Fibroblast of lung (primary cell): ENCODE results near the gene GALNT18. TPM values are rescaled to one million over a fixed set of nuclear protein-coding genes. Genes with fewer than 3 reads are reported as not detected.

Source experiments
- DNase-seq, 2 donors: peaks; one replicate each; pipeline versions ENCODE4 v3.0.0 to v3.0.0-alpha.2; 2010; ENCODE audit warnings: low read depth in 2 of 2
- H2AFZ ChIP-seq: 2 replicates; pipeline ENCODE4 v1.5.1; 2012; ENCODE audit warnings: low read length, control low read depth, inconsistent platforms
- H3K27ac ChIP-seq: 2 replicates; pipeline ENCODE4 v1.5.1; 2011; ENCODE audit warnings: low read length, control low read depth; ENCODE audit not compliant: insufficient read depth
- H3K27me3 ChIP-seq: 2 replicates; pipeline ENCODE4 v1.5.1; 2011; ENCODE audit warnings: mild to moderate bottlenecking, low read length; ENCODE audit not compliant: control insufficient read depth, insufficient read depth
- H3K36me3 ChIP-seq: 2 replicates; pipeline ENCODE4 v1.5.1; 2011; ENCODE audit warnings: low read length; ENCODE audit not compliant: control insufficient read depth, insufficient read depth
- H3K4me1 ChIP-seq: 2 replicates; pipeline ENCODE4 v1.5.1; 2011; ENCODE audit warnings: low read length; ENCODE audit not compliant: control insufficient read depth, insufficient read depth; ENCODE audit errors: extremely low read depth
- H3K4me2 ChIP-seq: 2 replicates; pipeline ENCODE4 v1.5.1; 2011; ENCODE audit warnings: low read length, control low read depth; ENCODE audit not compliant: insufficient read depth; ENCODE audit errors: extremely low read depth
- H3K4me3 ChIP-seq, 4 experiments: fragments of 200-600 bp in 1 of 4; sonication (generic) in 1 of 4; replicated peaks in 1 of 4; 2 replicates each; pipeline ENCODE4 v1.5.1; 2011 to 2016; ENCODE audit warnings: low read length in 4 of 4, low read depth in 3 of 4, mild to moderate bottlenecking in 3 of 4, control low read depth in 2 of 4, inconsistent platforms in 1 of 4, mixed read lengths in 1 of 4; ENCODE audit not compliant: insufficient read depth in 1 of 4; ENCODE audit errors: control extremely low read depth in 1 of 4
- H3K79me2 ChIP-seq: 2 replicates; pipeline ENCODE4 v1.5.1; 2012; ENCODE audit warnings: mild to moderate bottlenecking, low read length, inconsistent platforms; ENCODE audit not compliant: control insufficient read depth, insufficient read depth
- H3K9ac ChIP-seq: 2 replicates; pipeline ENCODE4 v1.5.1; 2011; ENCODE audit warnings: mild to moderate bottlenecking, low read length, control low read depth; ENCODE audit not compliant: insufficient read depth
- H3K9me3 ChIP-seq: 2 replicates; pipeline ENCODE4 v1.5.1; 2012; ENCODE audit warnings: low read depth, low read length; ENCODE audit not compliant: control insufficient read depth, insufficient read depth
- H4K20me1 ChIP-seq: 2 replicates; pipeline ENCODE4 v1.5.1; 2011; ENCODE audit warnings: low read length; ENCODE audit not compliant: control insufficient read depth, insufficient read depth; ENCODE audit errors: extremely low read depth
- CTCF ChIP-seq, 2 donors: IDR thresholded peaks in 1 of 2; conservative IDR thresholded peaks in 1 of 2; 1 replicate in 1 of 2; 2 replicates in 1 of 2; pipeline ENCODE4 v1.5.1; 2011 to 2012; ENCODE audit warnings: low read length in 2 of 2, control low read depth in 1 of 2, inconsistent platforms in 1 of 2, low read depth in 1 of 2, mild to moderate bottlenecking in 1 of 2
- EZH2 ChIP-seq: IDR thresholded peaks from 2 replicates; pipeline ENCODE4 v1.5.1; 2012; ENCODE audit warnings: low read length, control low read depth, mild to moderate bottlenecking; ENCODE audit errors: missing control alignments
- polyA plus RNA-seq, 2 donors: library from polyadenylated mRNA; depleted of rRNA in 1 of 2; stranded (reverse) in 1 of 2; unstranded in 1 of 2; fragments of >200 nt; gene quantifications; 2 replicates each; pipeline ENCODE4 v1.2.1, GENCODE V29; 2011 to 2012; ENCODE audit warnings: missing spikeins in 1 of 2
- total RNA-seq: library from RNA; depleted of rRNA; stranded (reverse); fragments of >200 nt; gene quantifications from 2 replicates; pipeline ENCODE4 v1.2.1, GENCODE V29; 2014

The GALNT18 gene
- total and polyA plus RNA-seq, 2 donors (not counting 1 experiment from before 2014, with no cell fraction given), result 0.50 to 19.3 TPM

- no peak overlapping the region for H3K27ac ChIP-seq
- no peak overlapping the region for H3K9ac ChIP-seq
Observed at GRCh38 chr11:11387207-11387606, 234.6 kb downstream of the GALNT18 start.

DNA sequence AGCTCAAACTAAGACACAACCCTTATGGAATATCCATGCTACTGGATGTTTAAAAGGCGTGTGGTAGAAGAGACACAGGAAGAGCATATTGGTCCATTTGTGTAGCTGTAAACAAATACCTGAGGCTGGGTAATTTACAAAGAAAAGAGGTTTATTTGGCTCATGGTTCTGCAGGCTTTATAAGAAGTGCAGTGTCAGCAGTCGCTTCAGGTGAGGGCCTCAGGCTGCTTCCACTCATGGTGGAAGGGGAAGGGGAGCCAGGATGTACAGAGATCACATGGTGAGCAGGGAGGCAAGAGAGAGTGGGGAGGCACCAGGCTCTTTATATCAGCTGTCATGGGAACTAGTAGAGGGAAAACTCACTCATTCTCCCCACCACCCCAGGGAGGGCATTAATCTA is 237.0 kb downstream of the GALNT18 start:
- H4K20me1 ChIP-seq, result no peaks in the 10 kb centered on the region
- H3K4me3 ChIP-seq, result no peak overlapping the region
- H3K4me2 ChIP-seq, result no peak overlapping the region
- no peak overlapping the region for H3K27ac ChIP-seq
- no peak overlapping the region for H2AFZ ChIP-seq
- no peaks in the 10 kb centered on the region for H3K4me1 ChIP-seq
- no peak for DNase-seq
- H3K36me3 ChIP-seq, result no peaks in the 10 kb centered on the region
- no peaks in the 10 kb centered on the region for H3K79me2 ChIP-seq
- no peak overlapping the region for H3K9ac ChIP-seq
- no peaks in the 10 kb centered on the region for H3K9me3 ChIP-seq
- no peaks in the 10 kb centered on the region for H3K27me3 ChIP-seq
- TF ChIP-seq CTCF (conservative IDR thresholded peaks at IDR 0.05 in 1 of 2, IDR thresholded peaks at IDR 0.05 in 1 of 2; ENCODE audit: low read depth in 1 of 2, low read length in 2 of 2), result no peak
- TF ChIP-seq EZH2, result no peak

More at GRCh38 chr11:11387207-11387606, 234.6 kb downstream of the GALNT18 start:
- Histone ChIP-seq H2AFZ (no peak overlapping the region), H3K9me3 (no peaks in the 10 kb centered on the region), H3K36me3 (no peaks in the 10 kb centered on the region), H3K4me1 (no peaks in the 10 kb centered on the region), H3K4me3 (no peak overlapping the region), H3K79me2 (no peaks in the 10 kb centered on the region), H3K27me3 (no peaks in the 10 kb centered on the region), H3K4me2 (no peak overlapping the region), H4K20me1 (no peaks in the 10 kb centered on the region)
- no peak for DNase-seq
- TF ChIP-seq CTCF (conservative IDR thresholded peaks at IDR 0.05 in 1 of 2, IDR thresholded peaks at IDR 0.05 in 1 of 2; ENCODE audit: low read depth in 1 of 2, low read length in 2 of 2), result no peak
- TF ChIP-seq EZH2, result no peak

- no peaks in the 10 kb centered on the region for H3K27me3 ChIP-seq
- no peak overlapping the region for H3K4me3 ChIP-seq
- H4K20me1 ChIP-seq, result no peaks in the 10 kb centered on the region
- H3K9ac ChIP-seq, result no peak overlapping the region
- H3K27ac ChIP-seq, result no peak overlapping the region
- H3K79me2 ChIP-seq, result no peaks in the 10 kb centered on the region
- no peaks in the 10 kb centered on the region for H3K9me3 ChIP-seq
- no peak overlapping the region for H2AFZ ChIP-seq
- no peaks in the 10 kb centered on the region for H3K4me1 ChIP-seq
- H3K36me3 ChIP-seq, result no peaks in the 10 kb centered on the region
- TF ChIP-seq EZH2, result no peak
- TF ChIP-seq CTCF (conservative IDR thresholded peaks at IDR 0.05 in 1 of 2, IDR thresholded peaks at IDR 0.05 in 1 of 2; ENCODE audit: low read depth in 1 of 2, low read length in 2 of 2), result no peak
- DNase-seq, result no peak
- no peak overlapping the region for H3K4me2 ChIP-seq
Observed at GRCh38 chr11:11383995-11384394, 237.8 kb downstream of the GALNT18 start.
